GM18505 (cell line): ENCODE measurements around the gene CHORDC1.
"Not testable (repeated sequence)": the region's sequence is repeated elsewhere in the genome, so short reads cannot be mapped to it uniquely, and the experiment has no call there.

Experiments used
- ATAC-seq: cut with Tn5 transposase; IDR thresholded peaks from one replicate; pipeline ENCODE4 v1.9.1; 2021; ENCODE audit not compliant: unreplicated experiment
- POLR2A ChIP-seq: IDR thresholded peaks from 4 replicates; pipeline ENCODE4 v1.6.1; 2011; ENCODE audit warnings: borderline replicate concordance; ENCODE audit not compliant: insufficient read depth, insufficient read length; ENCODE audit errors: extremely low read depth

The CHORDC1 gene

GRCh38 chr11:90222459-90223247, at the start of gene CHORDC1:
TSS of gene CHORDC1 (minus strand) at chr11:90223049. CDS start at chr11:90222954, 95 bp downstream.
- TF ChIP-seq POLR2A, result peak; percentile 81
- ATAC-seq, result peak; percentile 89

DNA sequence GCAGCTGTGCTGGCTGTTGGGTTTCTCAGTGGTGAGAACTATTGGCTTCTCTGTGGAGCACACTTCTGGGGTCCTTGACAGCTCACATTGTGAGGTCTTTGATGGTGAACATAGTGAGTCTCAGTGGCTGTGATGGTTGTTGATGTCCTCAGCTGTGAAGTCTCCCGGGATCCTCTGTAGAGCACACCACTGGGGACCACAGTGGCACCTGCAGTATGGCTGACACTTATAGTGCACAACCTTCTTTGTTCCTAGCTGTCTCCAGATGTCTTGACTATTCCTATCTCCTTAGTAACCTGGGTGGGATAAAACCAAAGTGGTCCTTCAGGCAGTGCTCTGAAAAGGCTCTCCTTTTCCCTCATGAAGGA, 34.3 kb upstream of the CHORDC1 start:
- ATAC-seq, result no peak
- TF ChIP-seq POLR2A, result no peak

GRCh38 chr11:90256404-90257157, 33.7 kb upstream of the CHORDC1 start:
- no peak for TF ChIP-seq POLR2A
- ATAC-seq, result no peak

- no peak for ATAC-seq
- TF ChIP-seq POLR2A, result no peak
Observed at GRCh38 chr11:90254065-90254464, 31.2 kb upstream of the CHORDC1 start.

DNA sequence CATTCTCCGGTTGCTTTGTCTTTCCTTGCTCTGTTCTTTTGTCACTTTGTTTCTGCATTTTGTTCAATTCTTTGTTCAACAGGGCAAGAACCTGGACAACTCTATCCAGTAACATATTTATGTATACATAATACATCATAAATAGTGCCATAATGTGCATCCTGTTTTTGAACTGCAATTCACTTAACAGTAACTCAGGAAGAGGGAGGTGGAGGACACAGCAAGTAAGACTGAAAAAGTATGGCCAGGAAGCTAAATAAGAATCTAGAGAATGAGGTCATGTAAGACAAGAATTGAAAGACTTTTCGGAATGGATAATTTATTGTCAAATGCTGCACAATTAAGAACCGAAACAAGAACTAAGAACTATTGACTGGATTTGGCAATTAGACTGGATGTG, 29.2 kb upstream of the CHORDC1 start:
- ATAC-seq, result no peak
- TF ChIP-seq POLR2A, result no peak

- no peak for ATAC-seq
- TF ChIP-seq POLR2A, result no peak
Observed at GRCh38 chr11:90251599-90251998, 28.8 kb upstream of the CHORDC1 start.

- no peak for TF ChIP-seq POLR2A
- ATAC-seq, result no peak
Observed at GRCh38 chr11:90250970-90251369, 28.1 kb upstream of the CHORDC1 start.

GRCh38 chr11:90246468-90246867, 23.6 kb upstream of the CHORDC1 start:
- no peak for ATAC-seq
- no peak for TF ChIP-seq POLR2A

DNA sequence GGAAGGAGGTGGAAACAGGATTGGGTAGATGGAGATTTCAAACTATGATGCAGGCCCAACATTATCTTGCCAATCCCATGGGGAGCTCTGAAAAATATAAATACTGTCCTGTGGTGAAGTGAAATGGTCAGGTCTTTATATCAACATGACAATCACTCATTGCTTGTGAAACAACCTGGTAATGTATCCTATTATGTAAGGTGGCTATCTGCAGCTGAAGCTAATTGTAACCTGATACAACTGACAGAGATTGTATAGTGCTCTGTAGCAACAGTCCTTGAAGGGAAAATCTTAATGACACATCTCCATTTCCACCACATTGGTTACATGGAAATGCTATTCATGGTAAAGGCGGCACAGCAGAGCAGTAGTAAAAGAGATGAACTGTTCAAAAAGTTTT, 20.7 kb upstream of the CHORDC1 start:
- no peak for ATAC-seq
- TF ChIP-seq POLR2A, result no peak

- TF ChIP-seq POLR2A, result no peak
- no peak for ATAC-seq
Observed at GRCh38 chr11:90242894-90243416, 20.1 kb upstream of the CHORDC1 start.

- TF ChIP-seq POLR2A, result no peak
Observed at GRCh38 chr11:90241414-90241813, 18.6 kb upstream of the CHORDC1 start.

DNA sequence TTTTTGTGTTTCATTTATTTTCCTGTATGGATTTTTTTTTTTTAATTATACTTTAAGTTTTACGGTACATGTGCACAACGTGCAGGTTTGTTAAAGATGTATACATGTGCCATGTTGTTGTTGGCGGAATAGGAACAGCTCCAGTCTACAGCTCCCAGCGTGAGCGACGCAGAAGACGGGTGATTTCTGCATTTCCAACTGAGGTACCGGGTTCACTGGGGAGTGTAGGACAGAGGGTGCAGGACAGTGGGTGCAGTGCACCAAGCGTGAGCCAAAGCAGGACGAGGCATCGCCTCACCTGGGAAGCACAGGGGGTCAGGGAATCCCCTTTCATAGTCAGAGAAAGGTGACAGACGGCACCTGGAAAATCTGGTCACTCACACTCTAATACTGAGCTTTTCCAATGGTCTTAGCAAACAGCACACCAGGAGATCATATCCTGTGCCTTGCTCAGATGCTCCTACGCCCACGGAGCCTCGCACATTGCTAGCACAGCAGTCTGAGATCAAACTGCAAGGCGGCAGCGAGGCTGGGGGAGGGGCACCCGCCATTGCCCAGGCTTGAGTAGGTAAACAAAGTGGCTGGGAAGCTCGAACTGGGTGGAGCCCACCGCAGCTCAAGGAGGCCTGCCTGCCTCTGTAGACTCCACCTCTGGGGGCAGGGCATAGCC, 17.3 kb upstream of the CHORDC1 start:
- ATAC-seq, result not testable (repeated sequence)

More at GRCh38 chr11:90241414-90241813, 18.6 kb upstream of the CHORDC1 start:
- ATAC-seq, result no peak

GRCh38 chr11:90237004-90237403, 14.2 kb upstream of the CHORDC1 start:
- no peak for TF ChIP-seq POLR2A
- ATAC-seq, result no peak

- ATAC-seq, result no peak
- TF ChIP-seq POLR2A, result no peak
Observed at GRCh38 chr11:90235526-90235925, 12.7 kb upstream of the CHORDC1 start.

DNA sequence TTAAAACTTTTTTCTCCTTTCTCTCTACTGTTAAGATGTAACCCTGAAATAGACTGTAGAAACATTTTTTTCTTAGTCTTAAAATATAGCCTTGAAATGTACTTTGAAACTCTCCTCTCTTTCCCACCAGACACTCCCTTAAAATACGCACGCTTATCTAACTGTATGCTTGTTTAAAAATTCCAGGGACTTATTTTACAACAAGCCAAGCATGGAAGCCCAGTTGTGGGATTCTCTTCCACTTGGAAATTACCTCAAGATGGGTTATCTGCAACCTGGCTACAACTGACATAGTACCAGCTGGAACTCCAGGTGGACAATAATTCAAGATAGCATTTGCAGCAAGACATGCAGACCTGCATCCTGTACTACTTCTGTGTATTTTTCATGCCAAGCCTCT, 12.1 kb upstream of the CHORDC1 start:
- no peak for TF ChIP-seq POLR2A
- no peak for ATAC-seq
